GM21515 (cell line): ENCODE results near the gene CRTC2.
"Not testable (repeated sequence)": the region's sequence is repeated elsewhere in the genome, so short reads cannot be mapped to it uniquely, and the experiment has no call there.

Experiments
- ATAC-seq: cut with Tn5 transposase; IDR thresholded peaks from one replicate; pipeline ENCODE4 v1.9.1; 2021; ENCODE audit not compliant: unreplicated experiment

CRTC2 gene

GRCh38 chr1:153958111-153958960, at the start of gene CRTC2:
Gene CRTC2, minus strand, starts transcription at chr1:153958612. Its CDS starts 115 bp downstream, at chr1:153958497.
- peak; percentile 66 for ATAC-seq

GRCh38 chr1:154006136-154006535, 47.7 kb upstream of the CRTC2 start:
- no peak for ATAC-seq

GRCh38 chr1:154000420-154000819, 42.0 kb upstream of the CRTC2 start:
- ATAC-seq = no peak

- not testable (repeated sequence) for ATAC-seq
Measured at GRCh38 chr1:153996882-153997281, 38.5 kb upstream of the CRTC2 start.

GRCh38 chr1:153995640-153996039, 37.2 kb upstream of the CRTC2 start:
- ATAC-seq = no peak

GRCh38 chr1:153995202-153995601, 36.8 kb upstream of the CRTC2 start:
- no peak for ATAC-seq

GRCh38 chr1:153991806-153992205, 33.4 kb upstream of the CRTC2 start:
- no peak for ATAC-seq

GRCh38 chr1:153991151-153991630, 32.8 kb upstream of the CRTC2 start:
- ATAC-seq = no peak

GRCh38 chr1:153990468-153991150, 32.2 kb upstream of the CRTC2 start, which contains the start of gene RPS27:
Gene RPS27, plus strand, starts transcription at chr1:153990762. Its CDS starts 35 bp downstream, at chr1:153990797.
- peak; percentile 76 for ATAC-seq

- ATAC-seq = no peak
Measured at GRCh38 chr1:153987621-153988020, 29.2 kb upstream of the CRTC2 start.

- no peak for ATAC-seq
Measured at GRCh38 chr1:153985941-153986761, 27.7 kb upstream of the CRTC2 start, which contains the start of gene RAB13. Gene RAB13, minus strand, starts transcription at chr1:153986339. Its CDS starts 103 bp downstream, at chr1:153986236.

GRCh38 chr1:153985341-153985912, 27.0 kb upstream of the CRTC2 start:
- no peak for ATAC-seq

- ATAC-seq = no peak
Measured at GRCh38 chr1:153984123-153984894, 25.9 kb upstream of the CRTC2 start.

- not testable (repeated sequence) for ATAC-seq
Measured at GRCh38 chr1:153981735-153982134, 23.3 kb upstream of the CRTC2 start.

GRCh38 chr1:153979091-153979490, 20.7 kb upstream of the CRTC2 start:
- ATAC-seq = not testable (repeated sequence)

- peak; percentile 21 for ATAC-seq
Measured at GRCh38 chr1:153978274-153978909, 20.0 kb upstream of the CRTC2 start.

GRCh38 chr1:153977250-153978240, 19.1 kb upstream of the CRTC2 start, which contains the start of gene JTB:
Gene JTB, minus strand, starts transcription at chr1:153977674. Its CDS starts 422 bp downstream, at chr1:153977252.
- ATAC-seq = peak; percentile 70

- no peak for ATAC-seq
Measured at GRCh38 chr1:153976819-153977249, 18.4 kb upstream of the CRTC2 start.
